K562 (cell line): ENCODE measurements around the gene EGLN1. TPM values are rescaled to one million over a fixed set of nuclear protein-coding genes. Genes with fewer than 3 reads are reported as not detected.

ENCODE experiments used
- ARID1B ChIP-seq: fragments of 450-650 bp; IDR thresholded peaks from 2 replicates; pipeline ENCODE4 v1.6.1; 2016; ENCODE audit warnings: antibody characterized with exemption, mild to moderate bottlenecking, inconsistent platforms
- C11orf30 ChIP-seq: fragments of 450-650 bp; IDR thresholded peaks from 2 replicates; pipeline ENCODE4 v1.6.1; 2016; ENCODE audit warnings: low read depth, mild to moderate bottlenecking
- CHD4 ChIP-seq: fragments of 200-600 bp; sonication (generic); IDR thresholded peaks from 3 replicates; pipeline ENCODE4 v1.6.1; 2012; ENCODE audit warnings: low read depth, mild to moderate bottlenecking, mixed read lengths, low read length, inconsistent platforms; ENCODE audit not compliant: insufficient read depth, insufficient replicate concordance, poor library complexity, severe bottlenecking
- DMBX1 ChIP-seq: fragments of 250-450 bp; sonication (Bioruptor Pico); IDR thresholded peaks from 2 replicates; pipeline ENCODE4 v1.8.0; 2022; ENCODE audit warnings: inconsistent platforms, mild to moderate bottlenecking, moderate library complexity, borderline replicate concordance
- ELK1 ChIP-seq: sonication (generic); formaldehyde crosslinking; IDR thresholded peaks from 2 replicates; pipeline ENCODE4 v1.8.1; 2022; ENCODE audit warnings: missing genetic modification reagents
- ETS1 ChIP-seq: conservative IDR thresholded peaks from 2 replicates; pipeline ENCODE4 v1.6.1; 2011; ENCODE audit warnings: low read depth, mild to moderate bottlenecking, low read length; ENCODE audit not compliant: control insufficient read depth
- FIP1L1 ChIP-seq: fragments of 200-400 bp; formaldehyde crosslinking; IDR thresholded peaks from 2 replicates; pipeline ENCODE4 v1.6.1; 2018; ENCODE audit warnings: mild to moderate bottlenecking, low read depth, low read length; ENCODE audit not compliant: poor library complexity, severe bottlenecking
- HMGXB4 ChIP-seq: sonication (generic); formaldehyde crosslinking; IDR thresholded peaks from 2 replicates; pipeline ENCODE4 v1.8.1; 2023; ENCODE audit warnings: mild to moderate bottlenecking, missing genetic modification reagents
- JUN ChIP-seq, 2 experiments: sonication (generic) in 1 of 2; formaldehyde crosslinking in 1 of 2; IDR thresholded peaks; 2 replicates each; pipeline versions ENCODE4 v1.6.1 to v1.8.0; 2012 to 2022; ENCODE audit warnings: borderline replicate concordance in 2 of 2, mild to moderate bottlenecking in 2 of 2, improper control_type of control experiment in 1 of 2, low read depth in 1 of 2, low read length in 1 of 2, missing genetic modification reagents in 1 of 2
- MIER1 ChIP-seq: fragments of 450-650 bp; IDR thresholded peaks from 2 replicates; pipeline ENCODE4 v1.6.1; 2016; ENCODE audit warnings: antibody characterized with exemption, mild to moderate bottlenecking, low read depth
- MXI1 ChIP-seq: IDR thresholded peaks from 2 replicates; pipeline ENCODE4 v1.6.1; 2011; ENCODE audit warnings: low read depth, mild to moderate bottlenecking, improper control_type of control experiment, low read length
- MYC ChIP-seq, 2 experiments: fragments of 250-450 bp in 1 of 2; sonication (Bioruptor Pico) in 1 of 2; IDR thresholded peaks; 2 replicates each; pipeline versions ENCODE4 v1.5.1 to v1.6.1; 2012 to 2021; ENCODE audit warnings: low read depth in 2 of 2, borderline replicate concordance in 1 of 2, improper control_type of control experiment in 1 of 2, low read length in 1 of 2, mild to moderate bottlenecking in 1 of 2, moderate library complexity in 1 of 2
- NR0B1 ChIP-seq: fragments of 450-650 bp; IDR thresholded peaks from one replicate; pipeline ENCODE4 v1.6.1; 2018; ENCODE audit warnings: mild to moderate bottlenecking, moderate library complexity; ENCODE audit not compliant: partially characterized antibody
- TARDBP ChIP-seq: fragments of 450-650 bp; IDR thresholded peaks from 2 replicates; pipeline ENCODE4 v1.6.1; 2016
- THRB ChIP-seq: fragments of 450-650 bp; formaldehyde crosslinking; conservative IDR thresholded peaks from 2 replicates; pipeline ENCODE4 v1.4.0; 2022; ENCODE audit warnings: mild to moderate bottlenecking, missing genetic modification characterization
- ZNF12 ChIP-seq: sonication (generic); formaldehyde crosslinking; IDR thresholded peaks from 2 replicates; pipeline ENCODE4 v1.4.0; 2020; ENCODE audit warnings: mild to moderate bottlenecking, missing genetic modification reagents
- ZNF740 ChIP-seq, 3 experiments: fragments of 200-800 bp in 1 of 3; sonication (Bioruptor generic) in 1 of 3; sonication (generic) in 1 of 3; formaldehyde crosslinking in 1 of 3; IDR thresholded peaks; 2 replicates each; pipeline versions ENCODE4 v1.6.1 to v1.8.0; 2016 to 2022; ENCODE audit warnings: mild to moderate bottlenecking in 2 of 3, missing compliant biosample characterization in 2 of 3, missing genetic modification characterization in 2 of 3, missing genetic modification reagents in 1 of 3
- ZNF766 ChIP-seq: fragments of 200-800 bp; sonication (Bioruptor generic); conservative IDR thresholded peaks from 2 replicates; pipeline ENCODE4 v1.6.1; 2016; ENCODE audit warnings: missing genetic modification characterization, missing compliant biosample characterization
- polyA plus RNA-seq, 8 experiments: library from polyadenylated mRNA; depleted of rRNA in 4 of 8; stranded (reverse) in 5 of 8; unstranded in 3 of 8; fragments of >200 nt; fragmentation: Nextera tagmentation in 2 of 8; fragmentation: Illumina TruSeq in 1 of 8; extraction: Ambion mirVana in 2 of 8; extraction: Trizol in 1 of 8; gene quantifications; 2 replicates each; pipeline versions ENCODE4 v1.2.1 to v1.2.3, GENCODE V29; 2011 to 2014; ENCODE audit warnings: inconsistent platforms in 1 of 8, missing spikeins in 1 of 8
- total RNA-seq, 7 experiments: library from RNA; depleted of rRNA in 6 of 7; stranded (reverse); fragments of >200 nt in 6 of 7; fragmentation: Illumina TruSeq in 2 of 7; extraction: Trizol in 2 of 7; gene quantifications; 2 replicates each; pipeline versions ENCODE4 v1.2.1 to v1.2.3, GENCODE V29; 2011 to 2021; ENCODE audit warnings: low replicate concordance in 1 of 7

EGLN1 gene
- total and polyA plus RNA-seq, 9 of the 15 experiments (the other 6 are each of a cell fraction or from before 2014, with no cell fraction given): 5.2 to 54.3 (median 24.6) TPM

GRCh38 chr1:231421546-231421970 is 529 bp downstream of the EGLN1 start (continued):
- no peak for TF ChIP-seq NR0B1
- no peak for TF ChIP-seq MYC (IDR thresholded peaks at IDR 0.05; ENCODE audit: low read depth, low read length)
- TF ChIP-seq MYC (CRISPR knock-in tag; IDR thresholded peaks at IDR 0.05; ENCODE audit: borderline replicate concordance, low read depth): no peak
- no peak for TF ChIP-seq CHD4
- no peak for TF ChIP-seq MIER1
- peak; percentile 43; the same call in 1 of the 2 replicates for TF ChIP-seq HMGXB4 (CRISPR knock-in tag)
- TF ChIP-seq ELK1 (CRISPR knock-in tag): no peak
- TF ChIP-seq THRB: no peak
- no peak for TF ChIP-seq C11orf30
- TF ChIP-seq ETS1: no peak
- TF ChIP-seq ZNF12 (CRISPR knock-in tag): 0 out of 2 replicates have a peak, but pooled peaks have one; percentile 28
- peak; percentile 28 for TF ChIP-seq FIP1L1
- TF ChIP-seq ZNF766 (CRISPR knock-in tag): no peak
- TF ChIP-seq ZNF740 (CRISPR knock-in tag; IDR thresholded peaks at IDR 0.05): 0 out of 2 replicates have a peak, but pooled peaks have one; percentile 34
- TF ChIP-seq ZNF740 (tag; IDR thresholded peaks at IDR 0.05): no peak
- TF ChIP-seq TARDBP: no peak
- TF ChIP-seq DMBX1 (CRISPR knock-in tag): no peak
- no peak for TF ChIP-seq JUN (IDR thresholded peaks at IDR 0.05; ENCODE audit: borderline replicate concordance, low read depth, low read length)
- peak; percentile 16; the same call in 1 of the 2 replicates for TF ChIP-seq JUN (CRISPR knock-in tag; IDR thresholded peaks at IDR 0.05; ENCODE audit: borderline replicate concordance)
- TF ChIP-seq ARID1B: no peak
- TF ChIP-seq MXI1: no peak
